ENCODE results near the gene GFRA4.

The GFRA4 gene

GRCh38 chr20:3673221-3674070 is 10.2 kb upstream of the GFRA4 start:
- DNase-seq (ENCODE audit: low read depth) = no peak

GRCh38 chr20:3672547-3673171 is 9.5 kb upstream of the GFRA4 start:
- no peak for DNase-seq (ENCODE audit: low read depth)

GRCh38 chr20:3671986-3672546 is 8.9 kb upstream of the GFRA4 start:
- no peak for DNase-seq (ENCODE audit: low read depth)

GRCh38 chr20:3670945-3671344 is 7.7 kb upstream of the GFRA4 start:
- no peak for DNase-seq (ENCODE audit: low read depth)

- no peak for DNase-seq (ENCODE audit: low read depth)
These were observed 7.3 kb upstream of the GFRA4 start for GRCh38 chr20:3670511-3670910.

- DNase-seq (ENCODE audit: low read depth) = no peak
These were observed 6.6 kb upstream of the GFRA4 start for GRCh38 chr20:3669710-3670367.

- DNase-seq (ENCODE audit: low read depth) = no peak
These were observed 4.3 kb upstream of the GFRA4 start for GRCh38 chr20:3667434-3668037.

GRCh38 chr20:3663858-3664257 is 659 bp upstream of the GFRA4 start:
- DNase-seq (ENCODE audit: low read depth) = no peak

GRCh38 chr20:3661814-3662665 is 1.2 kb downstream of the GFRA4 start:
- no peak for DNase-seq (ENCODE audit: low read depth)

GRCh38 chr20:3661060-3661813 is 2.0 kb downstream of the GFRA4 start:
- DNase-seq (ENCODE audit: low read depth) = no peak

GRCh38 chr20:3660262-3661059 is 2.7 kb downstream of the GFRA4 start:
- no peak for DNase-seq (ENCODE audit: low read depth)

- no peak for DNase-seq (ENCODE audit: low read depth)
These were observed 3.5 kb downstream of the GFRA4 start for GRCh38 chr20:3659492-3660261.

- no peak for DNase-seq (ENCODE audit: low read depth)
These were observed 4.3 kb downstream of the GFRA4 start for GRCh38 chr20:3658716-3659491.

GRCh38 chr20:3658019-3658715 is 5.0 kb downstream of the GFRA4 start:
- no peak for DNase-seq (ENCODE audit: low read depth)

GRCh38 chr20:3655131-3655405 is 8.1 kb downstream of the GFRA4 start:
- DNase-seq (ENCODE audit: low read depth) = no peak

GRCh38 chr20:3654326-3655130 is 8.7 kb downstream of the GFRA4 start:
- no peak for DNase-seq (ENCODE audit: low read depth)

- DNase-seq (ENCODE audit: low read depth) = no peak
These were observed 9.3 kb downstream of the GFRA4 start for GRCh38 chr20:3653921-3654320.
